ENCODE data around the gene FLNA. TPM values are rescaled to one million over a fixed set of nuclear protein-coding genes. Genes with fewer than 3 reads are reported as not detected.
A peak's percentile ranks its signal among the peaks of the same experiment; 100 is the strongest.

FLNA gene
- total and polyA plus RNA-seq, 10 of the 15 experiments (the other 5 are each of a cell fraction or from before 2014, with no cell fraction given) = 5.1 to 643 (median 171) TPM

- Histone ChIP-seq H3K4me2 (ENCODE audit: control insufficient read depth, insufficient read depth) (no peak overlapping the region), H3K4me1 (ENCODE audit: control insufficient read depth, insufficient read depth, low read length) (no peaks in the 10 kb centered on the region), H3K4me3 (no peak overlapping the region), H4K20me1 (ENCODE audit: control insufficient read depth, insufficient read depth) (no peaks in the 10 kb centered on the region), H3K79me2 (ENCODE audit: control insufficient read depth, insufficient read depth, low read length) (no peaks in the 10 kb centered on the region), H3K27me3 (replicated peaks in 1 of 2; ENCODE audit: control insufficient read depth in 2 of 2, insufficient read depth in 2 of 2, low read length in 1 of 2) (no peaks in the 10 kb centered on the region), H3K27ac (ENCODE audit: control insufficient read depth, insufficient read depth) (no peak overlapping the region), H2AFZ (ENCODE audit: control insufficient read depth, low read depth, low read length) (no peak overlapping the region), H3K36me3 (ENCODE audit: control insufficient read depth in 2 of 2, insufficient read depth in 2 of 2, low read length in 1 of 2) (peaks cover 6 to 50% of the 10 kb centered on the region in 2 experiments; a peak in 3 of 4 replicates), H3K9ac (ENCODE audit: control insufficient read depth, insufficient read depth, low read length) (no peak overlapping the region), H3K9me3 (replicated peaks; ENCODE audit: control insufficient read depth, insufficient read depth, low read length) (no peaks in the 10 kb centered on the region; the same call in 2 of the 3 replicates)
- TF ChIP-seq POLR2A (IDR thresholded peaks at IDR 0.05; ENCODE audit: low read depth, low read length) (peak; percentile 10; the same call in 1 of the 2 replicates), IKZF2 (IDR thresholded peaks at IDR 0.05) (no peak)
- no peak for FAIRE-seq
- intact Hi-C loops (cut with micrococcal nuclease; ENCODE audit: unreplicated experiment) (no loop called here), in situ Hi-C loops (cut with MboI) (no loop called here)
- DNase-seq (ENCODE audit: low read depth, low spot score) = no peak
- POLR2A ChIA-PET = no interaction called here
- RAD21 ChIA-PET (ENCODE audit: unreplicated experiment) = no interaction called here
- SMC1A ChIA-PET (ENCODE audit: uncharacterized antibody, unreplicated experiment) = no interaction called here
- WGBS (ENCODE audit: insufficient coverage, insufficient replicate concordance, low lambda C conversion rate, missing lambda C conversion rate) = 89% methylated on average over 39 of the region's 41 CpGs
- ATAC-seq = no peak
- TSS peak; percentile 44 for BruUV-seq (replicated peaks)
- CTCF ChIA-PET = no interaction called here
Observed at GRCh38 chrX:154359362-154360154, 14.9 kb downstream of the FLNA start.

GRCh38 chrX:154358829-154359228 lies 15.6 kb downstream of the FLNA start:
- peaks cover 4 to 45% of the 10 kb centered on the region in 2 experiments; a peak in 3 of 4 replicates for H3K36me3 ChIP-seq (ENCODE audit: control insufficient read depth in 2 of 2, insufficient read depth in 2 of 2, low read length in 1 of 2)
- TF ChIP-seq POLR2A (IDR thresholded peaks at IDR 0.05; ENCODE audit: low read depth, low read length) (peak; percentile 46), TCF7 (IDR thresholded peaks at IDR 0.05; ENCODE audit: borderline replicate concordance) (no peak)
- no peak overlapping the region for H3K4me3 ChIP-seq
- H2AFZ ChIP-seq (ENCODE audit: control insufficient read depth, low read depth, low read length) = no peak overlapping the region
- no peaks in the 10 kb centered on the region for H4K20me1 ChIP-seq (ENCODE audit: control insufficient read depth, insufficient read depth)
- ChIA-PET SMC1A (ENCODE audit: uncharacterized antibody, unreplicated experiment) (no interaction called here), CTCF (no interaction called here), RAD21 (ENCODE audit: unreplicated experiment) (no interaction called here), POLR2A (no interaction called here)
- H3K79me2 ChIP-seq (ENCODE audit: control insufficient read depth, insufficient read depth, low read length) = no peaks in the 10 kb centered on the region
- DNase-seq (ENCODE audit: low read depth, low spot score) = no peak
- H3K27ac ChIP-seq (ENCODE audit: control insufficient read depth, insufficient read depth) = no peak overlapping the region
- no peak overlapping the region for H3K4me2 ChIP-seq (ENCODE audit: control insufficient read depth, insufficient read depth)
- in situ Hi-C loops (cut with MboI) (no loop called here), intact Hi-C loops (cut with micrococcal nuclease; ENCODE audit: unreplicated experiment) (no loop called here)
- no peaks in the 10 kb centered on the region; the same call in 2 of the 3 replicates for H3K9me3 ChIP-seq (replicated peaks; ENCODE audit: control insufficient read depth, insufficient read depth, low read length)
- no peak for ATAC-seq
- no peaks in the 10 kb centered on the region for H3K27me3 ChIP-seq (replicated peaks in 1 of 2; ENCODE audit: control insufficient read depth in 2 of 2, insufficient read depth in 2 of 2, low read length in 1 of 2)
- H3K4me1 ChIP-seq (ENCODE audit: control insufficient read depth, insufficient read depth, low read length) = no peaks in the 10 kb centered on the region
- BruUV-seq (replicated peaks) = no TSS peak
- no peak for FAIRE-seq
- no peak overlapping the region for H3K9ac ChIP-seq (ENCODE audit: control insufficient read depth, insufficient read depth, low read length)
- 68% methylated on average over 6 of the region's 6 CpGs for WGBS (ENCODE audit: insufficient coverage, insufficient replicate concordance, low lambda C conversion rate, missing lambda C conversion rate)

Data from GM12878 (cell line).